Measurements from ENCODE around the gene SSBP3.

- no peak for TF ChIP-seq CTCF (IDR thresholded peaks at IDR 0.05; ENCODE audit: borderline replicate concordance, extremely low read depth, low read length, poor library complexity, severe bottlenecking)
- TF ChIP-seq EZH2 (IDR thresholded peaks at IDR 0.05; ENCODE audit: borderline replicate concordance, low read depth, low read length, severe bottlenecking): no peak
Observed at GRCh38 chr1:54257876-54258275, 148.3 kb downstream of the SSBP3 start.

Data from DND-41 (cell line).